SJSA1 (cell line): ENCODE results near the gene GMNN. TPM values are rescaled to one million over a fixed set of nuclear protein-coding genes. Genes with fewer than 3 reads are reported as not detected.

Experiments
- DNase-seq, 2 experiments: peaks; one replicate each; pipeline ENCODE4 v3.0.0-alpha.2; 2015 to 2020; ENCODE audit warnings: low spot score in 2 of 2, low read depth in 1 of 2
- H3K27ac ChIP-seq: fragments of 250-450 bp; sonication (Bioruptor Pico); 2 replicates; pipeline ENCODE4 v1.5.1; 2020; ENCODE audit warnings: mild to moderate bottlenecking, moderate library complexity
- H3K27me3 ChIP-seq: fragments of 250-450 bp; sonication (Bioruptor Pico); replicated peaks from 2 replicates; pipeline ENCODE4 v1.5.1; 2020; ENCODE audit warnings: mild to moderate bottlenecking, moderate library complexity
- H3K36me3 ChIP-seq: fragments of 250-450 bp; sonication (Bioruptor Pico); 2 replicates; pipeline ENCODE4 v1.5.1; 2020; ENCODE audit warnings: mild to moderate bottlenecking
- H3K4me1 ChIP-seq: fragments of 250-450 bp; sonication (Bioruptor Pico); replicated peaks from 2 replicates; pipeline ENCODE4 v1.6.1; 2021; ENCODE audit warnings: mild to moderate bottlenecking
- H3K4me3 ChIP-seq: fragments of 250-450 bp; sonication (Bioruptor Pico); 2 replicates; pipeline ENCODE4 v1.5.1; 2020; ENCODE audit warnings: mild to moderate bottlenecking
- H3K9me3 ChIP-seq: fragments of 250-450 bp; sonication (Bioruptor Pico); replicated peaks from 2 replicates; pipeline ENCODE4 v1.5.1; 2020; ENCODE audit warnings: mild to moderate bottlenecking
- total RNA-seq: library from RNA; depleted of rRNA; stranded (reverse); fragments of >200 nt; shearing (Covaris generic); gene quantifications from 2 replicates; pipeline ENCODE4 v1.2.3, GENCODE V29; 2014

The GMNN gene
- total RNA-seq, 1 experiment from 2014 or later, result 88.5 TPM

DNA sequence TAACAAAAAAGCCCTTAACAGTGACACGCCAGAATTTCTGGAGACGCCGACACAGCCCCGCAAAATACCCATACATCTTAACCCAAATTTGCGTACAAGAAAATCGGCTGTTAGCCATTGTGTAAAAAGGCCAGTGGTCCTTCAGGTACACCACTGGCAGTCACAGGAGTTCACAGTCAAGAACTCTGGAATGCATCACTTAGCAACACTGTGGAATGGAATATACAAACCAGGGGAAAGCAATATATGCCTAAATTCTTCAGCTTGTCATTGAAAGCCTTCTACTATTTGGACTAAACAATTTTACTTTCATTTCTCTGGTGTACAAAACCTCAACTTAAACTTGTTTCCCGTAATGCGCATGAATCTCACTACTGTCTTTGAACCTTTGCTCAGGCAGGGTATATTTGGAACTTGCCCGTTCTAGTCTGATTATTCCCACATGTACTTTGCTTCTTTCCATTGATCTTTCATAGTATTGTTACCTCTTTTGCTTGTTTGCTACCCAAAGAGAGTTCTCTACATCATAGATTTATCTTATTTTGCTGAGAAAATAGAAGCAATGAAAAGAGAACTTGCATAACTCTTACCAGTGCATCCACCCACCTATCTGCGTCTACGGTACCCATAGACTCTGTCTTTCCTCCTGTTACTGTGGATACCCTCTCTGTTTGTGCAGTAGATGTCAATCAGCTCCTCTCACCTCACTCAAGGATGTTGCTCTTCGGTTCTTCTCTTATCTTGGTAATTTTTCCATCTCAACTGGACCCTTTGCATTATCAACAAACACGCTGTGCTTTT is 24.2 kb downstream of the GMNN start, which contains the start of gene ARMH2:
ARMH2 (minus strand) TSS at position 178 of the 801 bp plus-strand sequence; CDS start at position 118, 60 bp downstream.
- no peak for DNase-seq
- Histone ChIP-seq H3K27me3 (no peaks in the 10 kb centered on the region), H3K27ac (no peak within 1 kb of the TSS), H3K4me3 (no peak within 1 kb of the TSS), H3K4me1 (peaks cover 17% of the 10 kb centered on the region), H3K9me3 (no peaks in the 10 kb centered on the region; the same call in 1 of the 2 replicates), H3K36me3 (no peaks in the 10 kb centered on the region)

DNA sequence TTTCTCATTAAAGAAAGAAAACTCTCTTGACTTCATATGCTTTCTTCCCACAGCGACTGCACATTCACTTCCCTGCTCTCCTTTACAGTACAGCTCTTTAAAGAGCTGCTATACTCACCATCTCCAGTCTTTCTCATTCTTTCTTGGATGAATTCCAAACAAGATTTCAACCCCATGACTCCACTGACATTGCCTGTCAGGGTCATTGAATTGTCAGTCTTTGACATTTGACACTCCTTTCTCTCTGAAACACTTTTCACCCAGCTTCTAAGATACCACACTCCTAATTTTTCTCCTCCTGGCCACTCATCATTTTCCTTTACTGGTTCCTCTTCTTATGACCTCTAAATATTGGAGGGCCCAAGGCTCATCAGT is 24.8 kb downstream of the GMNN start:
- H3K9me3 ChIP-seq, result no peaks in the 10 kb centered on the region; the same call in 1 of the 2 replicates
- no peak overlapping the region for H3K4me3 ChIP-seq
- no peak overlapping the region for H3K27ac ChIP-seq
- no peaks in the 10 kb centered on the region for H3K27me3 ChIP-seq
- H3K36me3 ChIP-seq, result no peaks in the 10 kb centered on the region
- H3K4me1 ChIP-seq, result peaks cover 17% of the 10 kb centered on the region
- DNase-seq, result no peak

DNA sequence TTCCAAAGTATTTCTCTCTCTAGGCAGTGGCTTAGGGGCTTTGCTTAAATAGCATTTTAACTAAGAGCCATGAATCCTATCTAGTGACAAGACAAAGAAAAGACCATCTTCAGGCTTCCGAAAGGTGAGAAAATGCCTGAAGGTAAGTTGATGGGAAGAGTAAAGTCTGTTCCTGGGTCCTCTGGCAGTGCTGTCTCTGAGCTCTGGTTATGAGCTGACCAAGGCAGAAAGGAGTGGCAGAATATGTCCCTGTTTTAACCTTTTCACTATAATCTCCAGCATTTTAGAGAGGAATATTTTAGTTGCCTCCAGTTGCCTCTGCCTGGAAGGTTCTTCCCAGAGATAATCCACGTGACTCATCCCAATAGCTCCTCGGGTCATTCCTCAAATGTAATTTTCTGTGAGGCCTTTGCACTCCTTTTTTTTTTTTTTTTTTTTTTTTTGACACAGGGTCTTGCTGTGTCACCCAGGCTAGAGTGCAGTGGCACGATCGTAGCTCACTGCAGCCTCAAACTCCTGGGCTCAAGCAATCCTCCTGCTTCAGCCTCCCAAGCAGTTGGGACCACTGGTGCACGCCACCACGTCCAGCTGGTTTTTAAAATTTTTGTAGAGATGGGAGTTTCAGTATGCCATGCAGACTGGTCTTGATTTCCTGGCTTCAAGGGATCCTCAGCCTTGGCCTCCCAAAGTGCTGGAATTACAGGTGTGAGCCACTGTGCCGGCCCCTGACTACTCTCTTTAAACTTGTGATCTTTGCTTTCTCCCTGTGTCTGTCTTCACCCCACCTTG is 27.7 kb downstream of the GMNN start:
- no peaks in the 10 kb centered on the region for H3K27me3 ChIP-seq
- peak overlapping the region; percentile 77 for H3K27ac ChIP-seq
- peaks cover 17% of the 10 kb centered on the region for H3K4me1 ChIP-seq
- no peaks in the 10 kb centered on the region for H3K36me3 ChIP-seq
- peak in 1 of 2 experiments; percentile 25 for DNase-seq
- H3K9me3 ChIP-seq, result no peaks in the 10 kb centered on the region
- no peak overlapping the region for H3K4me3 ChIP-seq

DNA sequence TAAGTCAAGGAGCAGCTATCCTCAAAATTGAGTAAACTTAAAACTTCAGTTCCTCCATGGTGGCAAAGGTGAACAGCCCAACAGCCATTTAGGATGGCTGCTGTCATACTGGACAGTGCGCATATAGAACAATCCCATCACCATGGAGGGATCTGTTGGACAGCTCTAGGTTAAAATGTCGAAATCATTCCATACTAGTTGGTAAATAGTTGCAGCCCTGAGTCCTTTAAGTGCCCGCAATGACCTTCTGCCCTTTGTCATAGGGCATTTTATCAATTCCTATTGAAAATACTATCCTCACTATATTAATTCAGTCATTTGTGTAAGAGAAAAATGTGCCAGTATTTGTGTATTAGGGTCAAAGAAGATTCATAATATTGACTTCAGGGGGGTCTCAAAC is 32.8 kb downstream of the GMNN start:
- Histone ChIP-seq H3K4me3 (no peak overlapping the region), H3K9me3 (no peaks in the 10 kb centered on the region), H3K4me1 (peaks cover 10% of the 10 kb centered on the region), H3K27me3 (no peaks in the 10 kb centered on the region), H3K27ac (no peak overlapping the region), H3K36me3 (no peaks in the 10 kb centered on the region)
- DNase-seq, result no peak

DNA sequence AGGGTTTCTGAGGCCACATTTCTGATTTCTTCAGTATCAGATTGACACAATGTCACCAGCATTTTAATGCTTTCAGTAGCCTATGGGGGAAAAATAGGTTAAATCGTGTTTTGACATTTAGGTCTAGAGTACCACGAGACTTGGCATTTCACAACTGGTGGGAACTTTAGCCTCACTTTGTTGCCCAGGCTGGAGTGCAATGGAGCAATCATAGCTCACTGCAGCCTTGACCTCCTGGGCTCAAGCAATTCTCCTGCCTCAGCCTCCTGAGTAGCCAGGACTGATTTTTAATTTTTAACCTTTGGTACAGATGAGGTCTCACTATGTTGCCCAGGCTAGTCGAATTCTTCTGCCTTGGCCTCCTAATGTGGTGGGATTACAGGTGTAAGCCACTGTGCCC is 35.0 kb downstream of the GMNN start:
- Histone ChIP-seq H3K27ac (no peak overlapping the region), H3K27me3 (no peaks in the 10 kb centered on the region), H3K4me1 (no peaks in the 10 kb centered on the region), H3K9me3 (no peaks in the 10 kb centered on the region), H3K36me3 (no peaks in the 10 kb centered on the region), H3K4me3 (no peak overlapping the region)
- no peak for DNase-seq

DNA sequence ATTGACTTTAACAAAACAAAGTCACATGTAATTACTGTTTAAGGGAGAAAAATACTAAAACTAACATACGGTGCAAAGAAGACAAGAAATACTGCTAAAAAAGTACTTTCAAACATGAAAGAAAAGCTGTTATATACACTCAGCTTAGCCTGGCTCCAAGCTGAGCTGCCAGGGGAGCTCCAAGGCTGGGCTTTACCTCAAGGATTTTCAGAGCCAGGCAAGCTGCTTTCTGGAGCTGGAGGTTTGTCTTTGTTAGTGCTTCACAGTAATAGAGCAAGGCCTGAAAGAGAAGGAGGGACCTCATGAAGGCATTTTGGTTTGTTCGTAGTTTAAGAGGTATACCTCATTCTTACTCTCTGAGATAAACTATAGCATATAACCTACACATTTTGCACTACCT is 43.6 kb downstream of the GMNN start:
- Histone ChIP-seq H3K4me1 (peaks cover 9% of the 10 kb centered on the region), H3K27ac (no peak overlapping the region), H3K4me3 (no peak overlapping the region), H3K27me3 (no peaks in the 10 kb centered on the region), H3K36me3 (no peaks in the 10 kb centered on the region), H3K9me3 (no peaks in the 10 kb centered on the region)
- DNase-seq, result no peak

DNA sequence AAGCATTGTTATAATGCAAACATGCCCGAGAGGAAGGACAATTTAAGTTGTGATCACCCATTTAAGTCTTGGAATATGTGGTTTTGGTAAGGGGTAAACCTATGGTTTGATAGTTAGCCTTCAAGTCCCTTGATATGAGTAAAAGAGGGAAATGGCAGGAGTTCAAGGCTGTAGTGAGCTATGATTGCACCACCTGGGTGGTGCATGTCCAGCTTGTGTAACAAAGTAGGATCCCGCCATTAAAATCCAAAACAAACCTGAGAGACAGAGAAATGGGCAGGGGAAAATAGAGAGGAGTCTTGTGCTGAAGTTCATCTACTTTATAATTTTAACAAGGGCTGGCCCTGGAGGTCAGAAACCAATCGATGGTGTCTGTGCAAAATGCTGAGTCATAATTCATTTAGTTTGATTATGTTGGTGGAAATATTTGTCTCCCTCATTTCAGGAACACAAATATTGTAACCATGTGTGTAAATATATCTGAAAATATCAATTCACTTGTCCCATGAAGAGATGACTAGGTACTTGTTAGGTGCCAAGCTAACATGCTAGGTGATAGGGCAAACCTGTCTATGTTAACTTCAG is 47.2 kb downstream of the GMNN start:
- Histone ChIP-seq H3K4me3 (no peak overlapping the region), H3K27ac (no peak overlapping the region), H3K36me3 (no peaks in the 10 kb centered on the region), H3K27me3 (no peaks in the 10 kb centered on the region), H3K9me3 (no peaks in the 10 kb centered on the region), H3K4me1 (peaks cover 9% of the 10 kb centered on the region)
- DNase-seq, result no peak

DNA sequence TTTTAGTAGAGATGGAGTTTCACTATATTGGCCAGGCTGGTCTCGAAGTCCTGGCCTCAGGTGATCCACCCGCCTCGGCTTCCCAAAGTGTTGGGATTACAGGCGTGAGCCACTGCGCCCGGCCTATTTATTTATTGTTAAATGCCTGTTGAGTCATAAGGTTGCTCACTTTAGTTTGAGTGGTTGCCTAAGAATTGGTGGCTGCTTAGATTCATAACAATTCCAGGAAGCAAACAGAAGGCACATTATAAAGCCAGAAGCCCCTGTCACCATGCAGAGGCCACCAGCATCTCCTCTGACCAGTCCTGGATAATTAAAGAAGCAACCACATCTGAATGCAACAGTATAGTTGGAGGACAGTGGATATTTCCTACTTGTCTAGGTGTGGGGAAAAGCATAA is 48.0 kb downstream of the GMNN start:
- H3K27ac ChIP-seq, result no peak overlapping the region
- H3K9me3 ChIP-seq, result no peaks in the 10 kb centered on the region
- no peaks in the 10 kb centered on the region for H3K27me3 ChIP-seq
- H3K4me1 ChIP-seq, result peaks cover 9% of the 10 kb centered on the region
- DNase-seq, result peak; percentile 50 to 60
- no peak overlapping the region for H3K4me3 ChIP-seq
- H3K36me3 ChIP-seq, result no peaks in the 10 kb centered on the region

DNA sequence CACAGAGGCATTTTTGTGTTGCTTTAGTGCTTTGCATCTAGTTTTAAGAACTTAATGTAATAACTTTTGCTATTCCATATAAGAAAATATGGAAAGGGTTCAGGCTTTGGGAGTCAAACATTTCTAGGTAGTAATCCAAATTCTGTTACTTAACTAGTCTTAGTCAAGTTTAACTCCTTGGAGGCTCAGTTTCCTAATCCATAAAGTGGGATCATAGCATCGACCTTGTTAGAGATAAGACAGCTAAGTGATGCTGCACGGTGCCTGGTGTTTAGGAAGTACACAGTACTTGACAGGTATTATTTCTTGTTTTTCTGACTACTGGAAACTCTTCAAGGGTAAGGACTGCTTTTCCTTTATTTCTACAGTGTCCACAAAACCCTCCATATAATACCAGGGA is 48.4 kb downstream of the GMNN start:
- Histone ChIP-seq H3K27me3 (no peaks in the 10 kb centered on the region), H3K27ac (no peak overlapping the region), H3K9me3 (no peaks in the 10 kb centered on the region), H3K36me3 (no peaks in the 10 kb centered on the region), H3K4me1 (peaks cover 9% of the 10 kb centered on the region), H3K4me3 (no peak overlapping the region)
- DNase-seq, result no peak

DNA sequence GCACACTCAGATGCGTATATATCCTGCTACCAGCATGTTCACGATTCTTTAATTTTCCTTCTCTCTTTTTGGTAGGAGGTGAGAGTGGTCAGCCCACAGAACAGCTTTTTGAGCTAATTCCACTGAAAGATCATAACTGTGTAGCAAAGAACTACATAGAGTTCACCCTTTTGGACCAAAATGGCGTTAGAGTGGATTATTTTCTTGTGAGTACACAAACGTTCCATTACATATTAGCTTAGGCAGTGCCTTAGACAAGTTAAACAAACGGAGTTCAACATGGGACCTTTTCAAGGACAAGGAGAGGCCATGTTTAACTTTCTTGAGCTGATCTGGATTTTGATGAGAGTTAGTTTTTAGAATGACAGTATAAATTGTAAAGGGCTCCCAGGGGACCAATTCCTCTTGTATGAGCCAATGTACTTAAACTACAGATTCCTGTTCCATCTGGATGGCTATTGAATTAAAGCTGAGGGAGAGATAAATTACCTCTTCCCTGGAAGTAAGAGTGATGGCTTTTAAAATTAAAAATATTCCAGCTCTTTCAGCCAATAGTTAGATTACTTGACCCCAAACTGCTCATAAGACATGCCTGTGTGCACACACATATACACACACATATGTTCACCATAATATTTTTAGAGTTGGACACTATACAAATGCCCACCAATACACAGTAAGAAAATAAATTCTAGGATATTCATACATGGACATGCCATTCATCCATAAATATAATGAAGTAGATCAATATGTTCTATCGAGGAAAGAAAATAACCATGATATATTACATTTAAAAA is 49.6 kb downstream of the GMNN start:
- Histone ChIP-seq H3K4me3 (no peak overlapping the region), H3K9me3 (no peaks in the 10 kb centered on the region), H3K27me3 (no peaks in the 10 kb centered on the region), H3K27ac (no peak overlapping the region), H3K4me1 (peaks cover 9% of the 10 kb centered on the region), H3K36me3 (no peaks in the 10 kb centered on the region)
- DNase-seq, result no peak

DNA sequence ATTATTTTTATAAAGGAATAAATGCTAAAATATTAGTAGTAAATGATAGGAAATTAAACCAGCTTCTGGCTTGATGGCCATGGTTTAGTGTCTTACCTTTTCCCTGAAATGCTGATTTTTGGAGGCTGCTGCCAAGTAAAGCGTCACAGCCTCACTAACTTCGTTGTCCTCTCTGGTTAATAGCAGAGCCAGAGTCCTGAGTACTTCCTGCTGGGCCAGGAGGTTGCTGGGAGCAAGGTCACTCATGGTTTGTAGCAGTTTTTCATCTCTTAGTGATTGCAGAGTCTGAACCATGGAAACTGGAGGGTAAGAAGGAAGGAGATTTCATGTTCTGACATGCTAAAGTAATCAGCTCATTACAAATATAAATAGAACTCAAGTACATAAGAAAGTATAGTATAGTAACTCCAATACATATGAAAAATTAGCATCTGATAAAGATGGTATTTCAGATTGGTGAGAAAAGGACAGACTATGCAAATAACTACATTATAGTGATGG is 50.4 kb downstream of the GMNN start:
- Histone ChIP-seq H3K27ac (no peak overlapping the region), H3K27me3 (no peaks in the 10 kb centered on the region), H3K36me3 (no peaks in the 10 kb centered on the region), H3K9me3 (no peaks in the 10 kb centered on the region), H3K4me3 (no peak overlapping the region), H3K4me1 (peaks cover 9% of the 10 kb centered on the region)
- no peak for DNase-seq

DNA sequence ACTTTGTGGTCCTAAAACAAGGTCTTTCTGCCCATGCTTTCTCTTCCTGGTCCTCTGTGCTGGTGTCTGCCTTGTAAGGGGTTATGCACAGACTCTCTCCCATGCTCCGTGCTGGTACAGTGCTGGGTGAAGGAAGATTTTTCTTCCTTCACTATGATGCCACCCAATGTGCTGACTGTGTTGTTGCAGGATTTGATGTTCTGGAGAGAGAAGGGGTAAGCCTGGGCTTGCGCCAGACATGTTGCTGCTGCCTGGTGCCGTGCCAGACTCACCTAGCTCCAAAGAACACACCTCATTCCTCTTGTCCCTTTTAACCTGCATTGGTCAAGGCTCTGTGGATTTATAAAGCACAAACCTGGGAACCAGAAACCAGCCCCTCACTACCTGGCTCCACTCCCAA is 52.4 kb downstream of the GMNN start:
- Histone ChIP-seq H3K27me3 (no peaks in the 10 kb centered on the region), H3K9me3 (no peaks in the 10 kb centered on the region), H3K36me3 (no peaks in the 10 kb centered on the region), H3K4me3 (no peak overlapping the region), H3K27ac (no peak overlapping the region), H3K4me1 (peaks cover 24% of the 10 kb centered on the region)
- DNase-seq, result no peak

DNA sequence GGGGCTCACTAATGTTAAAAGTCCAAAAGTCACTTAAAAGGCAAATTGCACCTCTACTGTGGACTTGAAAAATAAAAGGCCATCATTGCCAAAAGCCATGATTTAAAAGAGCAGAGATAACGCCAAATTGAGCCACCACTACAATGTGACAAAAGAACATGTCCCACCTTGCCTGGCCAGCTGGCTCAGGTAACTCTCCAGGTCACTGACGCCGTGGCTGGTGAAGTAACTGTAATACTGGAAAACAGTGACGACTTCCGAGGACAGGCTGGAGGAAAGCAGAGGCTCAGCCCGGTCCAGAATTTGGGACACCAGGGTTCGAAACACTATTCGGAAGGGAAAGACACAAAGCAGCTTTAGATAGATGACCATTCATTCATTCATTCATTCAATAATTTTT is 53.2 kb downstream of the GMNN start:
- Histone ChIP-seq H3K4me1 (peaks cover 26% of the 10 kb centered on the region), H3K36me3 (no peaks in the 10 kb centered on the region), H3K9me3 (no peaks in the 10 kb centered on the region), H3K4me3 (no peak overlapping the region), H3K27ac (no peak overlapping the region), H3K27me3 (no peaks in the 10 kb centered on the region)
- DNase-seq, result no peak
